Parathyroid adenoma (tissue), 2 donors: ENCODE measurements around the gene TMEM171.

Source experiments
- H2AFZ ChIP-seq: fragments of 300-600 bp; sonication (generic); one replicate; pipeline ENCODE4 v1.7.0; 2017; ENCODE audit warnings: antibody characterized with exemption, mild to moderate bottlenecking
- H3K27ac ChIP-seq: fragments of 300-600 bp; sonication (generic); one replicate; pipeline ENCODE4 v1.7.0; 2017
- H3K27me3 ChIP-seq: fragments of 300-600 bp; sonication (generic); one replicate; pipeline ENCODE4 v1.7.0; 2017; ENCODE audit warnings: low read length; ENCODE audit not compliant: control insufficient read depth, insufficient read depth
- H3K36me3 ChIP-seq: fragments of 300-600 bp; sonication (generic); one replicate; pipeline ENCODE4 v1.7.0; 2017; ENCODE audit warnings: low read length; ENCODE audit not compliant: control insufficient read depth, insufficient read depth
- H3K4me1 ChIP-seq: fragments of 300-600 bp; sonication (generic); one replicate; pipeline ENCODE4 v1.7.0; 2017; ENCODE audit warnings: control low read depth
- H3K4me2 ChIP-seq: fragments of 300-600 bp; sonication (generic); one replicate; pipeline ENCODE4 v1.7.0; 2017; ENCODE audit warnings: low read length
- H3K4me3 ChIP-seq: fragments of 300-600 bp; sonication (generic); one replicate; pipeline ENCODE4 v1.7.0; 2017; ENCODE audit warnings: low read depth, low read length
- H3K79me2 ChIP-seq: fragments of 300-600 bp; sonication (generic); one replicate; pipeline ENCODE4 v1.7.0; 2017; ENCODE audit warnings: control low read depth
- H3K9ac ChIP-seq: fragments of 300-600 bp; sonication (generic); one replicate; pipeline ENCODE4 v1.7.0; 2017; ENCODE audit warnings: mild to moderate bottlenecking
- H3K9me3 ChIP-seq: fragments of 300-600 bp; sonication (generic); one replicate; pipeline ENCODE4 v1.7.0; 2017; ENCODE audit warnings: low read length; ENCODE audit not compliant: control insufficient read depth
- TF ChIP-seq, protein P1 (sequence below): fragments of 300-600 bp; sonication (generic); IDR thresholded peaks from one replicate; pipeline ENCODE4 v1.7.0; 2017; ENCODE audit warnings: antibody characterized with exemption, mild to moderate bottlenecking
- donor health status: primary hyperparathyroidism.

TMEM171 gene

GRCh38 chr5:73122875-73123810 is 2.8 kb downstream of the TMEM171 start:
- Histone ChIP-seq H3K36me3 (no peaks in the 10 kb centered on the region), H3K4me1 (no peaks in the 10 kb centered on the region), H3K4me3 (no peak overlapping the region), H3K4me2 (no peak overlapping the region), H2AFZ (no peak overlapping the region), H3K9me3 (no peaks in the 10 kb centered on the region), H3K79me2 (no peaks in the 10 kb centered on the region), H3K27me3 (no peaks in the 10 kb centered on the region), H3K27ac (no peak overlapping the region), H3K9ac (no peak overlapping the region)
- TF ChIP-seq, protein P1, sequence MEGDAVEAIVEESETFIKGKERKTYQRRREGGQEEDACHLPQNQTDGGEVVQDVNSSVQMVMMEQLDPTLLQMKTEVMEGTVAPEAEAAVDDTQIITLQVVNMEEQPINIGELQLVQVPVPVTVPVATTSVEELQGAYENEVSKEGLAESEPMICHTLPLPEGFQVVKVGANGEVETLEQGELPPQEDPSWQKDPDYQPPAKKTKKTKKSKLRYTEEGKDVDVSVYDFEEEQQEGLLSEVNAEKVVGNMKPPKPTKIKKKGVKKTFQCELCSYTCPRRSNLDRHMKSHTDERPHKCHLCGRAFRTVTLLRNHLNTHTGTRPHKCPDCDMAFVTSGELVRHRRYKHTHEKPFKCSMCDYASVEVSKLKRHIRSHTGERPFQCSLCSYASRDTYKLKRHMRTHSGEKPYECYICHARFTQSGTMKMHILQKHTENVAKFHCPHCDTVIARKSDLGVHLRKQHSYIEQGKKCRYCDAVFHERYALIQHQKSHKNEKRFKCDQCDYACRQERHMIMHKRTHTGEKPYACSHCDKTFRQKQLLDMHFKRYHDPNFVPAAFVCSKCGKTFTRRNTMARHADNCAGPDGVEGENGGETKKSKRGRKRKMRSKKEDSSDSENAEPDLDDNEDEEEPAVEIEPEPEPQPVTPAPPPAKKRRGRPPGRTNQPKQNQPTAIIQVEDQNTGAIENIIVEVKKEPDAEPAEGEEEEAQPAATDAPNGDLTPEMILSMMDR, result no peak

DNA sequence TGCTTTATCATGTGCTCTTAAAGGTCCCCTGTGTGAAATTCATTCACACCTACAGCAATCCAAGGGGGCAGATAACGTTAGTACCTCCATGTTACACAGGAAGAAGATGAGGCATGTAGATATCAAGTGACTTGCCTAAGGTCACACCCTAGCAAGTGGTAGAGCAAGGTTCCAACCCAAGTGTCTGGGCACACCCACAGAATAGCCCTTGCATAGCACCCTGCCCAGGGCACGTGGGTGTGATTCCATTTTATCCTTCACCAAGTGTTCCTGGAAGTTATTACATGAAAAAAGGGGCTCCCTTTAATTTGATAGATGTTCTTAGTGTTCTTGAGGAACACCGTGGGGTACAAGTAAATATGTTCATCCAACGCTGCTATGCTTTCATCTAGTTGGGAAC is 4.9 kb downstream of the TMEM171 start:
- Histone ChIP-seq H3K4me1 (no peaks in the 10 kb centered on the region), H3K36me3 (no peaks in the 10 kb centered on the region), H3K9ac (no peak overlapping the region), H3K27me3 (no peaks in the 10 kb centered on the region), H3K79me2 (no peaks in the 10 kb centered on the region), H2AFZ (no peak overlapping the region), H3K4me3 (no peak overlapping the region), H3K9me3 (no peaks in the 10 kb centered on the region), H3K27ac (no peak overlapping the region), H3K4me2 (no peak overlapping the region)
- TF ChIP-seq, protein P1, result no peak

GRCh38 chr5:73126381-73126780 is 6.0 kb downstream of the TMEM171 start:
- Histone ChIP-seq H3K4me2 (no peak overlapping the region), H2AFZ (no peak overlapping the region), H3K4me1 (no peaks in the 10 kb centered on the region), H3K27me3 (no peaks in the 10 kb centered on the region), H3K9ac (no peak overlapping the region), H3K9me3 (no peaks in the 10 kb centered on the region), H3K79me2 (no peaks in the 10 kb centered on the region), H3K36me3 (no peaks in the 10 kb centered on the region), H3K4me3 (no peak overlapping the region), H3K27ac (no peak overlapping the region)
- TF ChIP-seq, protein P1, result no peak

- Histone ChIP-seq H2AFZ (no peak overlapping the region), H3K4me3 (no peak overlapping the region), H3K9me3 (no peaks in the 10 kb centered on the region), H3K4me2 (no peak overlapping the region), H3K27me3 (no peaks in the 10 kb centered on the region), H3K9ac (no peak overlapping the region), H3K27ac (no peak overlapping the region), H3K79me2 (no peaks in the 10 kb centered on the region), H3K4me1 (no peaks in the 10 kb centered on the region), H3K36me3 (no peaks in the 10 kb centered on the region)
- TF ChIP-seq, protein P1, result no peak
Measured at GRCh38 chr5:73126957-73127356, 6.6 kb downstream of the TMEM171 start.

GRCh38 chr5:73129143-73129542 is 8.8 kb downstream of the TMEM171 start:
- H3K9me3 ChIP-seq, result no peaks in the 10 kb centered on the region
- TF ChIP-seq, protein P1, result no peak
- H3K4me2 ChIP-seq, result no peak overlapping the region
- H3K79me2 ChIP-seq, result no peaks in the 10 kb centered on the region
- H3K9ac ChIP-seq, result no peak overlapping the region
- H2AFZ ChIP-seq, result no peak overlapping the region
- no peaks in the 10 kb centered on the region for H3K27me3 ChIP-seq
- H3K36me3 ChIP-seq, result no peaks in the 10 kb centered on the region
- no peak overlapping the region for H3K27ac ChIP-seq
- no peaks in the 10 kb centered on the region for H3K4me1 ChIP-seq
- H3K4me3 ChIP-seq, result no peak overlapping the region
